HepG2 (cell line): Measurements from ENCODE around the gene HCN4. TPM values are rescaled to one million over a fixed set of nuclear protein-coding genes. Genes with fewer than 3 reads are reported as not detected.
"Not testable (repeated sequence)": the region's sequence is repeated elsewhere in the genome, so short reads cannot be mapped to it uniquely, and the experiment has no call there.

Experiments
- ATAC-seq: fragments of 200-7000 bp; cut with Tn5 transposase; 3 replicates; pipeline ENCODE4 v1.9.1; 2020; ENCODE audit warnings: mild to moderate bottlenecking, moderate library complexity
- BruUV-seq: library from RNA; stranded (reverse); fragments of 400-500 nt; replicated peaks from 2 replicates; lab custom pipeline; 2021; lab: Mats Ljungman, UMichigan
- CTCF ChIA-PET: fragments of 300-600 bp; formaldehyde crosslinking; extraction: SDS; loops from one replicate; lab custom pipeline; 2021; ENCODE audit warnings: low total read pairs, inconsistent platforms, low intra/inter-chr PET ratio; lab: Yijun Ruan, JAX
- POLR2A ChIA-PET: fragments of 350-600 bp; sonication (Branson Sonifier 250); formaldehyde crosslinking; loops from one replicate; lab custom pipeline; 2020; ENCODE audit warnings: antibody characterized with exemption, inconsistent platforms; lab: Yijun Ruan, JAX
- DNase-seq: peaks from one replicate; pipeline ENCODE4 v3.0.0-alpha.2; 2015; ENCODE audit warnings: low spot score
- FAIRE-seq: peaks from 3 replicates; lab custom pipeline; 2011; peaks lifted over from hg19 to GRCh38; lab: Jason Lieb, UNC
- H2AFZ ChIP-seq: one replicate; pipeline ENCODE4 v1.6.1; 2011; ENCODE audit warnings: low read length, inconsistent platforms
- H3K27ac ChIP-seq: fragments of 300-600 bp; 3 replicates; pipeline ENCODE4 v1.8.0; 2011; ENCODE audit warnings: mixed run types, mild to moderate bottlenecking, mixed read lengths, low read length, inconsistent platforms; ENCODE audit not compliant: insufficient read depth; ENCODE audit errors: extremely low read length
- H3K27me3 ChIP-seq, 2 experiments: fragments of 200-600 bp in 1 of 2; 2 replicates in 1 of 2; 3 replicates in 1 of 2; pipeline versions ENCODE4 v1.6.0 to v1.8.0; 2011; ENCODE audit warnings: low read length in 2 of 2, mild to moderate bottlenecking in 2 of 2, moderate library complexity in 2 of 2, inconsistent platforms in 1 of 2; ENCODE audit not compliant: insufficient read depth in 2 of 2, control insufficient read depth in 1 of 2
- H3K36me3 ChIP-seq, 2 experiments: fragments of 200-600 bp in 1 of 2; replicated peaks in 1 of 2; 2 replicates in 1 of 2; 3 replicates in 1 of 2; pipeline versions ENCODE4 v1.5.1 to v1.8.0; 2011; ENCODE audit warnings: low read length in 2 of 2, inconsistent platforms in 1 of 2; ENCODE audit not compliant: insufficient read depth in 2 of 2, control insufficient read depth in 1 of 2
- H3K4me1 ChIP-seq: 2 replicates; pipeline ENCODE4 v1.5.1; 2012; ENCODE audit warnings: low read length, inconsistent platforms; ENCODE audit not compliant: insufficient read depth
- H3K4me2 ChIP-seq: 2 replicates; pipeline ENCODE4 v1.6.0; 2011; ENCODE audit warnings: low read depth, low read length, inconsistent platforms
- H3K4me3 ChIP-seq, 3 experiments: fragments of 200-600 bp in 1 of 3; sonication (generic), shearing (Covaris generic) in 1 of 3; replicated peaks in 1 of 3; 2 replicates each; pipeline ENCODE4 v1.5.1; 2011 to 2016; ENCODE audit warnings: low read length in 3 of 3, inconsistent platforms in 2 of 3, low read depth in 2 of 3, mild to moderate bottlenecking in 2 of 3, control low read depth in 1 of 3, mixed read lengths in 1 of 3; ENCODE audit not compliant: insufficient read depth in 1 of 3
- H3K79me2 ChIP-seq: one replicate; pipeline ENCODE4 v1.6.1; 2011; ENCODE audit warnings: low read length, inconsistent platforms; ENCODE audit not compliant: insufficient read depth
- H3K9ac ChIP-seq: 2 replicates; pipeline ENCODE4 v1.6.0; 2011; ENCODE audit warnings: mild to moderate bottlenecking, low read depth, low read length, inconsistent platforms; ENCODE audit not compliant: insufficient read depth
- H3K9me3 ChIP-seq: 2 replicates; pipeline ENCODE4 v1.5.1; 2012; ENCODE audit warnings: mild to moderate bottlenecking, low read length
- H4K20me1 ChIP-seq: 2 replicates; pipeline ENCODE4 v1.6.0; 2011; ENCODE audit warnings: inconsistent platforms, mild to moderate bottlenecking, low read length, moderate library complexity; ENCODE audit not compliant: insufficient read depth
- AHR ChIP-seq: IDR thresholded peaks from 2 replicates; pipeline ENCODE4 v1.6.1; 2018; ENCODE audit warnings: missing genetic modification reagents, missing compliant biosample characterization
- ARID4A ChIP-seq: sonication (generic); formaldehyde crosslinking; IDR thresholded peaks from 2 replicates; pipeline ENCODE4 v1.5.0; 2020; ENCODE audit warnings: mild to moderate bottlenecking, missing genetic modification reagents, borderline replicate concordance
- HIVEP1 ChIP-seq: sonication (generic); formaldehyde crosslinking; IDR thresholded peaks from 2 replicates; pipeline ENCODE4 v1.4.0; 2020; ENCODE audit warnings: mild to moderate bottlenecking, missing genetic modification reagents
- NR1H2 ChIP-seq: sonication (generic); formaldehyde crosslinking; IDR thresholded peaks from 2 replicates; pipeline ENCODE4 v1.8.1; 2022; ENCODE audit warnings: low read depth, missing genetic modification reagents, borderline replicate concordance
- SETDB1 ChIP-seq: sonication (generic); formaldehyde crosslinking; IDR thresholded peaks from 2 replicates; pipeline ENCODE4 v1.5.1; 2020; ENCODE audit warnings: missing genetic modification reagents, mild to moderate bottlenecking, borderline replicate concordance
- WIZ ChIP-seq: sonication (generic); formaldehyde crosslinking; IDR thresholded peaks from 2 replicates; pipeline ENCODE4 v1.5.1; 2020; ENCODE audit warnings: mild to moderate bottlenecking, missing genetic modification reagents
- ZNF607 ChIP-seq: sonication (generic); formaldehyde crosslinking; IDR thresholded peaks from 2 replicates; pipeline ENCODE4 v1.5.1; 2020; ENCODE audit warnings: missing genetic modification reagents, mild to moderate bottlenecking, borderline replicate concordance
- ZNF790 ChIP-seq: sonication (generic); formaldehyde crosslinking; IDR thresholded peaks from 2 replicates; pipeline ENCODE4 v1.8.0; 2022; ENCODE audit warnings: missing genetic modification reagents, mild to moderate bottlenecking, borderline replicate concordance
- ZSCAN29 ChIP-seq: sonication (generic); formaldehyde crosslinking; conservative IDR thresholded peaks from 2 replicates; pipeline ENCODE4 v1.4.0; 2020; ENCODE audit warnings: mild to moderate bottlenecking, missing genetic modification reagents
- WGBS: methylation state at CpG from one replicate; pipeline ENCODE4 v1.1.6; 2017; ENCODE audit warnings: low lambda C conversion rate; 5-methylcytosine and 5-hydroxymethylcytosine counted together
- in situ Hi-C: cut with HindIII; loops from 2 replicates; pipeline ENCODE4 v1.10.0; 2017; ENCODE audit warnings: low pct_unique_long_range_greater_than_20kb; ENCODE audit not compliant: extremely low pct_ligation_motif_present
- intact Hi-C: fragments of 100-400 bp; cut with micrococcal nuclease; formaldehyde crosslinking; loops from one replicate; pipeline ENCODE4 v1.10.0; 2022; ENCODE audit not compliant: unreplicated experiment
- polyA plus RNA-seq, 8 experiments: library from polyadenylated mRNA; depleted of rRNA in 3 of 8; stranded (reverse) in 7 of 8; unstranded in 1 of 8; fragments of >200 nt; fragmentation: Illumina TruSeq in 4 of 8; extraction: Trizol in 4 of 8; gene quantifications; 2 replicates each; pipeline versions ENCODE4 v1.2.1 to v1.2.3, GENCODE V29; 2011 to 2016; ENCODE audit warnings: low read depth in 4 of 8, missing spikeins in 1 of 8, mixed read lengths in 1 of 8; ENCODE audit not compliant: insufficient read depth in 1 of 8
- total RNA-seq, 5 experiments: library from RNA; depleted of rRNA; stranded (reverse); fragments of >200 nt; fragmentation: Illumina TruSeq; extraction: Trizol; gene quantifications; 2 replicates each; pipeline ENCODE4 v1.2.3, GENCODE V29; 2016; ENCODE audit warnings: low read depth in 1 of 5

Gene HCN4
- total and polyA plus RNA-seq, 2 of the 13 experiments (the other 11 are each of a cell fraction or from before 2014, with no cell fraction given), result not detected

GRCh38 chr15:73300286-73300685 lies 68.5 kb downstream of the HCN4 start:
- H3K36me3 ChIP-seq, H3K79me2 ChIP-seq, intact Hi-C loops, POLR2A ChIA-PET, H3K4me1 ChIP-seq, H3K27me3 ChIP-seq, BruUV-seq, H2AFZ ChIP-seq, H3K9me3 ChIP-seq, DNase-seq, H3K4me3 ChIP-seq, H3K4me2 ChIP-seq, FAIRE-seq, H3K9ac ChIP-seq, H4K20me1 ChIP-seq, ATAC-seq, CTCF ChIA-PET, H3K27ac ChIP-seq: not testable (repeated sequence)
- in situ Hi-C loops, result loop anchor here (10.0 kb wide), 1 partner anchor 405 kb away; no protein-coding TSS in a partner anchor
- 91% methylated on average over 11 of the region's 11 CpGs for WGBS

- POLR2A ChIA-PET, result no interaction called here
- no peaks in the 10 kb centered on the region; a peak in 1 of 5 replicates for H3K27me3 ChIP-seq
- in situ Hi-C loops, result no loop called here
- 0 out of 5 replicates have a peak, but pooled peaks cover 0 to 3% of the 10 kb centered on the region in 2 experiments for H3K36me3 ChIP-seq
- H2AFZ ChIP-seq, result no peak overlapping the region
- H4K20me1 ChIP-seq, result no peaks in the 10 kb centered on the region
- FAIRE-seq (no peak), DNase-seq (no peak)
- no peak overlapping the region for H3K4me2 ChIP-seq
- no peaks in the 10 kb centered on the region for H3K9me3 ChIP-seq
- TF ChIP-seq ZNF607 (CRISPR knock-in tag) (no peak), ARID4A (CRISPR knock-in tag) (no peak), SETDB1 (CRISPR knock-in tag) (no peak), ZNF790 (CRISPR knock-in tag) (no peak), NR1H2 (no peak), WIZ (CRISPR knock-in tag) (no peak), HIVEP1 (no peak), AHR (CRISPR knock-in tag) (no peak), ZSCAN29 (no peak)
- TF ChIP-seq, all 625 proteins: peak for 0
- CTCF ChIA-PET, result no interaction called here
- ATAC-seq, result no peak
- Histone ChIP-seq H3K4me1 (peaks cover 22% of the 10 kb centered on the region), H3K27ac (no peak overlapping the region), H3K79me2 (no peaks in the 10 kb centered on the region), H3K4me3 (no peak overlapping the region), H3K9ac (no peak overlapping the region)
- WGBS, result 92% methylated on average over 4 of the region's 7 CpGs
- intact Hi-C loops, result no loop called here
- no TSS peak for BruUV-seq
Observed at GRCh38 chr15:73298522-73299245, 70.1 kb downstream of the HCN4 start.
